Posterior vena cava (tissue), 2 donors: ENCODE data around the gene NAPSA. TPM values are rescaled to one million over a fixed set of nuclear protein-coding genes. Genes with fewer than 3 reads are reported as not detected.
"Not testable (repeated sequence)": the region's sequence is repeated elsewhere in the genome, so short reads cannot be mapped to it uniquely, and the experiment has no call there.

Experiments
- DNase-seq: peaks from one replicate; pipeline ENCODE4 v3.0.0-alpha.2; 2020; ENCODE audit warnings: low spot score
- intact Hi-C, 2 donors: fragments of 100-400 bp; cut with DNase I; formaldehyde crosslinking; loops; one replicate each; pipeline versions ENCODE4 v1.14.1 to v1.14.2; 2022 to 2023
- long read RNA-seq, 2 donors: library from polyadenylated mRNA; unstranded; transcript quantifications; one replicate each; pipeline ENCODE4 v2.0.0, GENCODE V29; 2020 to 2021
- total RNA-seq, 2 donors: library from RNA; stranded (reverse); fragmentation: NEBNext Ultra II Directional; extraction: Animal tissue kit (Norgen Biotek cat#: 25700); gene quantifications; one replicate each; pipeline ENCODE4 v1.2.1, GENCODE V29; 2021
- donor health status: DM: yes; HTN: yes; CAD: no.
- donor health status: DM: yes; HTN: yes; CAD: no.

NAPSA gene
- under 1 TPM; 0.33 to 0.37 TPM for total RNA-seq
- long read RNA-seq, donor 1, result 0 reads
- long read RNA-seq, donor 2, result 0 reads

DNA sequence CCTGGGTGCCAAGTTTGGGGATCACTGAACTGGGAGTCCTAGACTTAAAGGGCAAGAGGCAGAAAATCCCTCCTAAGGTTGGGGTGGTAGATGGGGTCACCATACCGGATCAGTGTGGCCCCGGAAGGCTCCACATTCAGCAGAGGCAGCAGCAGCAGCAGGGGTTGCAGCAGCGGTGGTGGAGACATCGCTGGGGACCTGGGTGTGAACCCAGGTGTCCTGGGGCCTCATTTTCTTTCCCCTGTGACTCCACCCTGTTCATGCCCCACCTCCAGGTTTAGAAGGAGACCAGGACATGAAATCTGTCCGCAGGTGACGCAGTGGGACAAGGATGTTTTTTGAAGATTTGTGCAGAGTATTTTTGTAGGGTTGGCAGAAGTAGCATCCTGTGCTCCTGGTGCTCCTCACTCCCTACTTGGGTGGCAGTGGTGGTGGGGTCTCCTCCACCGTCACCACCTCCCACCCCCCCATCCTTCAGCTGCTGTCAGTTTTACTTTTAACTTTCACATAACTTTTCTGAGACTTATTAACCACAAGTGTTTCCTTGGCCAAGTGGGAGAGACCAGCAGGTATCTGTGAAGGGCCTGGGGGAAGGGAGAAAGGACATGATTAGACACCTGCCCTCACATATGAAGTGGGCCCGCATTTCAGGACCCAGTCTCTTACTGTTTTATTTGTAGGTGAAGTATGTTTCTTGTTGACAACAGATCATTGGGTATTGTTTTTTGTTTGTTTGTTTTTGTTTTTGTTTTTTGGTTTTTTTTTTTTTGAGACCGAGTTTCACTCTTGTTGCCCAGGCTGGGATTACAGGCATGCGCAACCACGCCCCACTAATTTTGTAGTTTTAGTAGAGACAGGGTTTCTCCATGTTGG, at the start of gene NAPSA:
TSS of gene NAPSA (minus strand) at position 206 of the 873 bp plus-strand sequence. CDS start at position 188, 18 bp downstream.
- intact Hi-C loops, result loop anchor here in 1 of 2 donors (10.0 kb wide), 2 partner anchors 49 to 419 kb away; partner anchors contain the start of gene SPIB
- DNase-seq, result no peak

DNA sequence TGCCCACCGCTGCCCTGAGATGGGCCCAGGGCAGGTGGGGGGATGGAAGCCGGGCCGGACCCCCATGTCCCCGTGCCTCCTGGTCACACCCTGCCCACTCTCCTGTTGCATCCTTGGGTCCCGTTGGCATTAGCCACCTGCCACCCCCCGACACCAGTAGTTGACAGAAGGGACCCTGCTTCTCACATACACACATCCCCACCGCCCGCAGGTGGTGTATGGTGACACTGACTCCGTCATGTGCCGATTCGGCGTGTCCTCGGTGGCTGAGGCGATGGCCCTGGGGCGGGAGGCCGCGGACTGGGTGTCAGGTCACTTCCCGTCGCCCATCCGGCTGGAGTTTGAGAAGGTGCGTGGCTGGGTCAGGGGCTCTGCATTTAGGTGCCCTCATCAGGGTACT, 48.1 kb upstream of the NAPSA start:
- no peak for DNase-seq
- intact Hi-C loops, result loop anchor here in 1 of 2 donors (10.0 kb wide), 1 partner anchor 49 kb away; the partner anchor contains the start of gene NAPSA

DNA sequence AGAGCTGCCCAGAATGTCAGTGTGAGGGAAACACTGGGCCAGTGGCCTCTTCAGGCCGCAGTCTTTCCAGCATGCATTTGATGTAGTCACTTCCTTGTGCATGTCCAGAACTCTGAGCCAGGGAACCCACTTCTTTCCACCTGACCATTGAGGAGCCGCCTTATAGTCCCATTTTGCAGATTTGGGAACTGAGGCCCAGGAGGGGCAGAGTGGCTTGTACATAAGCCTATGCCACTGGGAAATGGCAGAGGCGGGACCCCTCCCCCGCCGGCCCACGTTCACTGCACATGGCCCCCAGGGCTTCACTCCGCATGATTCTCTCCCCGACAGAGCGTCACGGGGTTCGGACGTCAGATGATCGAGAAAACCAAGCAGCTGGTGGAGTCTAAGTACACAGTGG, 47.7 kb upstream of the NAPSA start:
- DNase-seq, result no peak
- intact Hi-C loops, result loop anchor here in 1 of 2 donors (10.0 kb wide), 1 partner anchor 48 kb away; the partner anchor contains the start of gene NAPSA

DNA sequence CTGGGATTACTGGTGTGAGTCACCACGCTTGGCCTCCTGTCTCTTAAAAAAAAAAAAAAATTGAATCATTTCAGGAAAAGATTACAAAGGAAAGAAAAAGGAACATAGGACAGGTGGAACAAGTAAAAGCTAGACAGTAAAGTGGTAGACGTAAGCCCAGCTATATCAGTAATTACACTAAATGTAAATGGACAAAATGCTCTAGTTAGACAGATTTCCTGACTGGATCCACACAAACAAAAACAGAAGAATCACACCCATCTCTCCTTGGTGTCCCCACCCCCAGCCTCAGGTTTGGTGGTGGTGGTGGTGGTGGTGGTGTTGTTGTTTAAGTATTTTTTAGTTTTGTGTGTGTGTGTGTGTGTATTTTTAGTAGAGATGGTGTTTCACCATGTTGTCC, 47.0 kb upstream of the NAPSA start:
- intact Hi-C loops, result loop anchor here in 1 of 2 donors (10.0 kb wide), 1 partner anchor 48 kb away; the partner anchor contains the start of gene NAPSA
- no peak for DNase-seq

DNA sequence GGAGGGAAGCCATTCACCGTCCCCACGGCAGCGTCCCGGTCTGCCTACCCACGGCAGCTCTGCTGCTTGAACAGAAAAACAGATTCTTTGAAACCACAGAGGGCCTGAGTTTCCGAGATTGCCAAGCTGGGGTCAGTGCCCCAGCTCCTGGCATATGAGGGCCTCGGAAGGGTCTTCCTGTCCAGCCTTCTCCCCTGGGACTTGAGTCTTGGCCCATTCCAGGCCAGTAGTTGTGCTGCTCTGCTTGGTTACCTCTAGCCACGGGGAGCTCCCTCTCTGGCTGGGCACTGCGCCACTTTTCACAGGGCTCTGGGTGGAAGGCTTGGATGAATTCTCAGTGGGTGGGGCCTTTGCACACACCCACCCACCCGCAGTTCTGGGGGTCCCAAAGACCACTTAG, 44.7 kb upstream of the NAPSA start:
- intact Hi-C loops, result loop anchor here in 1 of 2 donors (10.0 kb wide), 1 partner anchor 45 kb away; the partner anchor contains the start of gene NAPSA
- DNase-seq, result no peak

DNA sequence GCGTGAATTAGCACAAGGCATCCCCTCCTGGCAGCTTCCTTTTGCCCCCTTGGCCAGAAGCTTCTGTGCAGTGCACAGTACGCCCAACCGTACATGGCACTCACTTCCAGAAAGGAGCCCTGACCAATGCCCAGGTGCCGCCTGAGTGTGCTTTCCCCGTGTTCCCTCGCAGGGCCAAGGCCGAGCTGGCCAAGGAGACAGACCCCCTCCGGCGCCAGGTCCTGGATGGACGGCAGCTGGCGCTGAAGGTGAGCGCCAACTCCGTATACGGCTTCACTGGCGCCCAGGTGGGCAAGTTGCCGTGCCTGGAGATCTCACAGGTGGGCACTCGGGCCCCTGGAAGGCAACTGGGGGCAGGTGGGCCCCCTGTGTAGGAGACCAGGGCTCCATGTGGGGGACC, 43.9 kb upstream of the NAPSA start:
- intact Hi-C loops, result no loop called here
- DNase-seq, result no peak

DNA sequence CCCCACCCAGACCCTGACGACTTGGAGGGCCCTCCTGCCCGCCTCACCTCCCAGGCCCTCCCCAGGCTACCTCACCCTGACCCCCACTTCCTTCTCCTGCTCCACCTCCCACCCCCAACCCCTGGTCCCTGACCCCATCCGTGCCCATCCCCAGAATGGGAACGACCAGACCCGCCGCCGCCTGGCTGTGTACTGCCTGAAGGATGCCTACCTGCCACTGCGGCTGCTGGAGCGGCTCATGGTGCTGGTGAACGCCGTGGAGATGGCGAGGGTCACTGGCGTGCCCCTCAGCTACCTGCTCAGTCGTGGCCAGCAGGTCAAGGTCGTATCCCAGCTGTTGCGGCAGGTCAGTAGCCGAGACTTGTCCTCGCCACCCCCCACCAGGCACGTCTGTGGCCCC, 41.4 kb upstream of the NAPSA start:
- DNase-seq, result no peak
- intact Hi-C loops, result no loop called here

DNA sequence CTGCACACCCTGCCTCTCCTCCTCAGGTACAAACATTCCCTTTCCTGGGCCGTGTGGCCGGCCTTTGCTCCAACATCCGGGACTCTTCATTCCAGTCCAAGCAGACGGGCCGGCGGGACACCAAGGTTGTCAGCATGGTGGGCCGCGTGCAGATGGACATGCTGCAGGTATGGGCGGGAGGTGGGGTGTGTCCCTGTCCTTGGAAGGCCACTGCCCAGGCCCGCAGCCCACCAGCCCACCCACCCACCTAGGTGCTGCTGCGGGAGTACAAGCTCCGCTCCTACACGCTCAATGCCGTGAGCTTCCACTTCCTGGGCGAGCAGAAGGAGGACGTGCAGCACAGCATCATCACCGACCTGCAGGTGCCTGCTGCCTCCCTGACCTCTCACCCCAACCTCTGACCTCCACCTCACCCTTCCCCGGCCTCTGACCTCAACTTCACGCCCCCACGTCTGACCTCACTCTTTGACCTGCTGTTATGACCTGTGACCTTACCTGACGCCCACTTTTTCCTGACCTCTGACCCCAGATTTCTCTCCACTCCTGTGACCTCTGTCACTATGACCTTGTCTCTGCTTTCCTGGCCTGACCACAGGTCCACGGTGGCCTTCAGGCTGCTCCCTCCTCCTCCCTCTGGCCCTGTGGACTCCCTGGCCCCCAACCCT, 40.8 kb upstream of the NAPSA start:
- no peak for DNase-seq
- intact Hi-C loops, result no loop called here

DNA sequence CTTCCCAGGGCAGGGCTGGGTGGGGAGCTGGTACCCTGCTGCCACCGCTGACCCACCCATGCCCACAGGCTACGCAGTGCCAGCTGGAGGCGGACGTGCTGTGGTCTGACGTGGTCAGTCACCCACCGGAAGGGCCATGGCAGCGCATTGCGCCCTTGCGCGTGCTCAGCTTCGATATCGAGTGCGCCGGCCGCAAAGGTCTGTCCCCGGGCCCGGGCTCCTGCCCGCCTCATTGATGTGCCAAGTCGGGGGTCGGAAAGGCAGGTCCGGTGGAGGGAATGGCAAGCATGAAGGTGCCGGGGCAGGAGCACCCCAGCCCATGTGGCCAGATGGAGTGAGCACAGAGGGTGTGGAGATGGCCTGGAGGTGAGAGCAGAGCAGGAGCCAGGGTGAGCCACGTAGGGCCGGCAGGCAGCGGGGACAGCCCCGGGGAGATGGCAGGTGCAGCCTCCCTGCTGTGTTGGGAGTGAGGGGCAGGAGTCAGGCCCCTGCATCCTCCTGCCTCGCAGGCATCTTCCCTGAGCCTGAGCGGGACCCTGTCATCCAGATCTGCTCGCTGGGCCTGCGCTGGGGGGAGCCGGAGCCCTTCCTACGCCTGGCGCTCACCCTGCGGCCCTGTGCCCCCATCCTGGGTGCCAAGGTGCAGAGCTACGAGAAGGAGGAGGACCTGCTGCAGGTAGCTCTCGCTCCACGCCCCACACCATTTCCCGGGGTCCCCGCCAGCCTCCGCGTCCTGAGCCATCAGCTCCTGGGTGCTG, 37.3 kb upstream of the NAPSA start:
- no peak for DNase-seq
- intact Hi-C loops, result no loop called here

DNA sequence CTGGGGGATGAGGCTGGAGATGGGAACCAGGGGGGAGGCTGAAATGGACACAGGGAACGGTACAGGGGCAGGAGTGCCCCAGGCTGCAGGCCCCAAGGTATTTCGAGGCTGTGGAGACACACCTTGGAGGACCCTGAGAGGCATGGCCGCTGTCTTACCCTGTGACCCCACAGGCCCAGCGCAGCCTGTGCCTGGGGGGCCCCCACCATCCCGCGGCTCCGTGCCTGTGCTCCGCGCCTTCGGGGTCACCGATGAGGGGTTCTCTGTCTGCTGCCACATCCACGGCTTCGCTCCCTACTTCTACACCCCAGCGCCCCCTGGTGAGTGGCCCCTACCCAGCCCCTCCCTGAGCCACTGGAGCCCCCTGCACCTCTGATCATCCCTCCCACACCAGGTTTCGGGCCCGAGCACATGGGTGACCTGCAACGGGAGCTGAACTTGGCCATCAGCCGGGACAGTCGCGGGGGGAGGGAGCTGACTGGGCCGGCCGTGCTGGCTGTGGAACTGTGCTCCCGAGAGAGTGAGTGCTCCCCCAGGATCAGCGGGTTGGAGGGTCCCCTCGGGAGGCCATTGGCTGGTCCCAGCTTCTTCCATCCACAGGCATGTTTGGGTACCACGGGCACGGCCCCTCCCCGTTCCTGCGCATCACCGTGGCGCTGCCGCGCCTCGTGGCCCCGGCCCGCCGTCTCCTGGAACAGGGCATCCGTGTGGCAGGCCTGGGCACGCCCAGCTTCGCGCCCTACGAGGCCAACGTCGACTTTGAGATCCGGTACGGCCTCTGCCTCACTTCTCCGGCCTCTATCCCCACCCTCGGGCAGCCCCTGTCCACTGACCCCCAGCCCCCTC, 36.4 kb upstream of the NAPSA start:
- no peak for DNase-seq
- intact Hi-C loops, result no loop called here

DNA sequence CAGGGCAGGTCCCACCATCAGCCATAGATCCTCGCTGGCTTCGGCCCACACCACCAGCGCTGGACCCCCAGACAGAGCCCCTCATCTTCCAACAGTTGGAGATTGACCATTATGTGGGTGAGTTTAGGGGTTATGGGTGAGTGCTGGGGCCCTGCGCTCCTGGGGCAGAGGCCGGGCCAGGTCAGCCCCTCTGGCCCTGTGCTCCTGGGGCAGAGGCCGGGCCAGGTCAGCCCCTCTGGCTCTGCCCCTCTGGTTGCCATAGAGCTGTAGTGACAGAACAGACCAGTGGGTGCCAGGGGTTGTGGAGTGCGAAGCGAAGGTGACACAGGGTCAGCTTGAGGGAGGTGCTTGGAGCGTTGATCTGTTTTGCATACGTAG, 33.9 kb upstream of the NAPSA start:
- DNase-seq, result no peak
- intact Hi-C loops, result no loop called here

DNA sequence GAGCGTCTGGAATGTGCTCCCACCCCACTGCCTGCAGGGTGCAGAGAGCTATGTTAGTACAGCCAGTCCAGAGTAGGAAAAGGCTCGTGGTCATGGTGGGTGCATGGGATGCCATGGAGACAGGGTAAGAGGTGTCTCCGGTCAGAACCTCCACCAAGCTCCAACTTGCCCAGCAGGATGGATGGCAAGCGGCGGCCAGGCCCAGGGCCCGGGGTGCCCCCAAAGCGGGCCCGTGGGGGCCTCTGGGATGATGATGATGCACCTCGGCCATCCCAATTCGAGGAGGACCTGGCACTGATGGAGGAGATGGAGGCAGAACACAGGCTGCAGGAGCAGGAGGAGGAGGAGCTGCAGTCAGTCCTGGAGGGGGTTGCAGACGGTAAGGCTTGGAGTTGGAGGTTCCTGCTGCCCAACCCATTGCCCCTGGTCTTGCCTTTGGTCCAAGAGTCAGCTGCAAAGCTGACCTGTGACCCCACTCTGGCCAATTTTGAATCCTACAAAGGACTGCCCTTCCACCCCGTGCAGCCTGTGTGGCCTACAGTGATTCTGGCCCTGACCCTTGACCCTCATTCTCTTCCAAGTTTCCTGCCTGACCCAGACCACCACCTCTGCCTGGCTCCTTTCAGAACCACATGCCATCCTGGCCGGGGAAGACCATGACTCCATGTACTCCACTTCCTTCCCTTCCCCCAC, 33.4 kb upstream of the NAPSA start:
- no peak for DNase-seq
- intact Hi-C loops, result no loop called here

DNA sequence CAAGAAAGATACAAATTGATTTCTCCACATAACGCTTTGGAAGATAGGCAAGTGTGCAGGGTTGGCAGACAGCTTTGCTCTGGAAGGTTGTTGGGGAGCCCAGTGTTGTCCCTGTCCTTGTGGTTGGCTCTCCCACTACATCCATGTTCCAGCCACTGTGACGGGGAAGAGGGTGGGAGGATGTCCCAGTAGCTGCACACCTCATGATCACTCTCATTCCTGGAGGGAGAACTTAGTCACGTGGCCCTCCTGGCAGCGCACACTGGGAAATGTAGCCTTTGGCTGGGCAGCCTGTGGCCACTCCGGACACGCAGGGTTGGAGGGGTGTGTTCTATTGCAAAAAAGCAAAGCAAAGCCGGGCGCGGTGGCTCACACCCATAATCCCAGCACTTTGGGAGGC, 28.6 kb upstream of the NAPSA start:
- no peak for DNase-seq
- intact Hi-C loops, result no loop called here

DNA sequence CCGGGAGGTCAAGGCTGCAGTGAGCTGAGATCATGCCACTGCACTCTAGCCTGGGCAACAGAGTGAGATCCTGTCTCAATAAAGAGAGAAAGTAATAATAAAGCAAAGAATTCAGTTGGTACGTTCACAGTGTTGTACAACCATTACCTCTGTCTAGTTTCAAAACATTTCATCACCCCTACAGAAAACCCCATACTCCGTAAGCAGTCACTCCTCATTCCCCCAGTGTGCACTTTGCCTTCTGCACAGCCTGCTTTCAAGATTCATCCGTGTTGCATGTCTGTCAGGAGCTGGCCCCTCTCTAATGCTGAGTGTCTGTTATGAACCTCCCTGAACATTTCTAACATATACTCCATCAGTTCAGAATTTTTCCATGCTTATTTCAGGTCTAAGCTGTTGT, 28.1 kb upstream of the NAPSA start:
- intact Hi-C loops, result no loop called here
- DNase-seq, result no peak

DNA sequence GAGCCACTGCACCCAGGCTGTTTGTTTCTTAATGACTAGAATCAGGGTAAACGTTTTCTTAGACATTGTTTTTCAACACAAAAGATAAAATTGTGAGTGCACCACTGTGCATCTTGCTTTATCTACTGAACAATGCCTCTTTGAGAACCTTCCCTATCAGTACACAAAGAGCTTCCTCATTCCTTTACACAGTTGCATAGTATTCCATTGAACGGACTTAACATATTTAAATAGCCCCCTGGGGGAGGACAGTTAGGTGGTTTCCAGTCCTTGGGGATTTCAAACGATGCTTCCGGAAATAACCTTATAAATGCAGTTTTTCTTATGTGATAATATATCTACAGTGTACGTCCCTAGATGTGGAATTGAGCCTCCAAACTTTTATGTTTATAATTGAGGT, 27.3 kb upstream of the NAPSA start:
- intact Hi-C loops, result no loop called here
- DNase-seq, result no peak

DNA sequence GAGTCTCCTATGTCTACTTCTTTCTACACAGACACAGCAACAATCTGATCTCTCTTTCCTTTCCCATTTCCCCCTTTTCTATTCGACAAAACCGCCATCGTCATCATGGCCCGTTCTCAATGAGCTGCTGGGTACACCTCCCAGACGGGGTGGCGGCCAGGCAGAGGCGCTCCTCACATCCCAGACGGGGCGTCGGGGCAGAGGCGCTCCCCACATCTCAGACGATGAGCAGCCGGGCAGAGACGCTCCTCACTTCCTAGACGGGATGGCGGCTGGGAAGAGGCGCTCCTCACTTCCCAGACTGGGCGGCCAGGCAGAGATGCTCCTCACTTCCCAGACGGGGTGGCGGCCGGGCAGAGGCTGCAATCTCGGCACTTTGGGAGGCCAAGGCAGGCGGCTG, 25.5 kb upstream of the NAPSA start:
- DNase-seq, intact Hi-C loops: not testable (repeated sequence)

DNA sequence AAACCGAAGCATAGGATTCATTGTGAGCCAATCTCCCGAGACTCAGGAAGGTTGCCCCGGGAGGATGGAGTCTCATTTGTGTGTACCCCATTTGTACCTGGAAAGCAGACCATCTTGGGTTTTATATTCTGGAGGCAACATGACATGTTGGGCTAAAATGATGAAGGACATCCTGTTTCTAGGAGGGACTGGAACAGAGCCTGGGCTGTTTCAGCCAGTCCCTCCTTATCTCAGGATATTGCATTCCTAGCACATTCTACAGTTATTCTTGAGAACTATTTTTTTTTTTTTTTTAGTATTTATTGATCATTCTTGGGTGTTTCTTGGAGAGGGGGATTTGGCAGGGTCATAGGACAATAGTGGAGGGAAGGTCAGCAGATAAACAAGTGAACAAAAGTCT, 24.9 kb upstream of the NAPSA start:
- intact Hi-C loops, DNase-seq: not testable (repeated sequence)

DNA sequence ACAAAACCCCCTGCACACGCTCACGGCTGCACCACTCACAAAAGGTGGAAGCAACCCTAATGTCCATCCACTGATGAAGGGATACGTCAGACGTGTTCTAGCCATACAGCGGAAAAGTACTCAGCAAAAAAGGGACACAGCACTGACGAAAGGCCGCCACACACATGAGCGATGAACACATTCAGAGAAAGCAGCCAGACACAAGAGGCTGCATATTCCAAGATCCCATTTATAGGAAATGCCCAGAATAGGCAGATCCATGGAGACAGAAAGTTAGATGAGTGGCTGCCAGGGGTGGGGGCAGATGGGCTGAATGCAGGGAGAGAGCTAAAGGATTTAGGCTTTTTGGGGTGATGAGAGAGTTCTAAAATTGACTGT, 22.4 kb upstream of the NAPSA start:
- intact Hi-C loops, result no loop called here
- DNase-seq, result no peak
